OCI-LY3 (cell line): ENCODE measurements around the gene KLHDC8B.

ENCODE experiments used
- H2AFZ ChIP-seq: fragments of 200-600, 300-600 bp; shearing (Covaris generic); 2 replicates; pipeline ENCODE4 v1.6.0; 2014; ENCODE audit warnings: antibody characterized with exemption, low read depth, low read length
- H3K27ac ChIP-seq: fragments of 200-600, 300-600 bp; sonication (generic); 2 replicates; pipeline ENCODE4 v1.5.1; 2014; ENCODE audit warnings: mild to moderate bottlenecking, low read length, moderate library complexity, mixed read lengths
- H3K27me3 ChIP-seq: fragments of 200-600, 300-600 bp; sonication (generic); 2 replicates; pipeline ENCODE4 v1.6.1; 2014; ENCODE audit warnings: low read depth, low read length, mixed read lengths
- H3K36me3 ChIP-seq: fragments of 200-600, 300-600 bp; sonication (generic); replicated peaks from 2 replicates; pipeline ENCODE3; 2014; ENCODE audit warnings: low read depth, low read length, mixed read lengths
- H3K4me1 ChIP-seq: fragments of 300-600, 200-600 bp; sonication (generic); 2 replicates; pipeline ENCODE4 v1.6.1; 2014; ENCODE audit warnings: low read length, mixed read lengths
- H3K4me2 ChIP-seq: fragments of 200-600, 300-600 bp; sonication (generic); 2 replicates; pipeline ENCODE4 v1.6.1; 2014; ENCODE audit warnings: low read length, mixed read lengths
- H3K4me3 ChIP-seq: fragments of 300-600, 200-600 bp; sonication (generic); 2 replicates; pipeline ENCODE4 v1.5.1; 2014; ENCODE audit warnings: antibody characterized with exemption, mild to moderate bottlenecking, low read length, moderate library complexity
- H3K79me2 ChIP-seq: fragments of 300-600, 200-600 bp; shearing (Covaris generic); 2 replicates; pipeline ENCODE4 v1.6.1; 2014; ENCODE audit warnings: mild to moderate bottlenecking, low read length, mixed read lengths
- H3K9ac ChIP-seq: fragments of 300-600, 200-600 bp; shearing (Covaris generic); 2 replicates; pipeline ENCODE4 v1.6.0; 2014; ENCODE audit warnings: mild to moderate bottlenecking, low read length, moderate library complexity
- H3K9me3 ChIP-seq: fragments of 200-600, 300-600 bp; shearing (Covaris generic); 2 replicates; pipeline ENCODE4 v1.6.1; 2014; ENCODE audit warnings: low read length, mixed read lengths; ENCODE audit not compliant: insufficient read depth
- H4K20me1 ChIP-seq: fragments of 200-600, 300-600 bp; sonication (generic); 2 replicates; pipeline ENCODE4 v1.6.1; 2016; ENCODE audit warnings: low read length, mixed read lengths; ENCODE audit not compliant: insufficient read depth
- EZH2phosphoT487 ChIP-seq: fragments of 200-600 bp; shearing (Covaris generic); IDR thresholded peaks from 2 replicates; pipeline ENCODE4 v1.6.1; 2018; ENCODE audit warnings: antibody characterized with exemption, mixed run types, low read depth
- TF ChIP-seq, protein P1 (sequence below): fragments of 200-600, 300-600 bp; sonication (generic); IDR thresholded peaks from 2 replicates; pipeline ENCODE4 v1.5.1; 2014; ENCODE audit warnings: antibody characterized with exemption, low read length, low read depth

The KLHDC8B gene

GRCh38 chr3:49151610-49152009 lies 19.8 kb upstream of the KLHDC8B start:
- Histone ChIP-seq H3K27ac (no peak overlapping the region), H3K4me3 (no peak overlapping the region), H3K9ac (no peak overlapping the region), H3K4me1 (no peaks in the 10 kb centered on the region), H3K9me3 (no peaks in the 10 kb centered on the region), H3K79me2 (no peaks in the 10 kb centered on the region), H3K27me3 (no peaks in the 10 kb centered on the region), H3K36me3 (no peaks in the 10 kb centered on the region), H2AFZ (no peak overlapping the region), H4K20me1 (no peaks in the 10 kb centered on the region), H3K4me2 (no peak overlapping the region)
- TF ChIP-seq, protein P1, sequence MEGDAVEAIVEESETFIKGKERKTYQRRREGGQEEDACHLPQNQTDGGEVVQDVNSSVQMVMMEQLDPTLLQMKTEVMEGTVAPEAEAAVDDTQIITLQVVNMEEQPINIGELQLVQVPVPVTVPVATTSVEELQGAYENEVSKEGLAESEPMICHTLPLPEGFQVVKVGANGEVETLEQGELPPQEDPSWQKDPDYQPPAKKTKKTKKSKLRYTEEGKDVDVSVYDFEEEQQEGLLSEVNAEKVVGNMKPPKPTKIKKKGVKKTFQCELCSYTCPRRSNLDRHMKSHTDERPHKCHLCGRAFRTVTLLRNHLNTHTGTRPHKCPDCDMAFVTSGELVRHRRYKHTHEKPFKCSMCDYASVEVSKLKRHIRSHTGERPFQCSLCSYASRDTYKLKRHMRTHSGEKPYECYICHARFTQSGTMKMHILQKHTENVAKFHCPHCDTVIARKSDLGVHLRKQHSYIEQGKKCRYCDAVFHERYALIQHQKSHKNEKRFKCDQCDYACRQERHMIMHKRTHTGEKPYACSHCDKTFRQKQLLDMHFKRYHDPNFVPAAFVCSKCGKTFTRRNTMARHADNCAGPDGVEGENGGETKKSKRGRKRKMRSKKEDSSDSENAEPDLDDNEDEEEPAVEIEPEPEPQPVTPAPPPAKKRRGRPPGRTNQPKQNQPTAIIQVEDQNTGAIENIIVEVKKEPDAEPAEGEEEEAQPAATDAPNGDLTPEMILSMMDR, result no peak
- TF ChIP-seq EZH2phosphoT487, result no peak

DNA sequence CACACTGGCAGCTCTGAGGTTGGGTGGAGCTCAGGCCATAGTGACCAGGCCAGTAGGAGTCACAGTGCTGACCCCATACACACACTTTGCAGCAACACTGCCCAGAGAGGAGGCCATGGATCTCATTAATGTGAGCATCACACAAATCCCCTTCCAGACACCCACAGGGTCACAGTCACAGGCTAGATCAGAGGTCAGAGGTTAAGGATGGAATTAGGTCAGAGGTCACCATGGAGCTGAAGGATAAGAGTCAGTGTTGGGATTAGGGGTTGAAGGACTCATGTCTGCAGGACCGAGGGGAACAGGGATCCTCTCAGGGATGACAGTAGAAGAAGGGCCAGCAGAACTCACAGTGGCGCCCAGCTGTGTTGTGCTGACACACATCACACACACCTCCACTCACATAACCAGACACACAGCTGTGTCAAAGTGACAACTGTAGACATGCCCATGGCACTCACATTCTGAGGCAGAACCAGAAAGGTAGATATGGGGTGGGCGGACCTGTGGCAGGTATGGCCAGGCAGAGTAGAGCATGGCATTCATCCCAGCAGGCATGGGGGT lies 18.0 kb upstream of the KLHDC8B start:
- Histone ChIP-seq H3K4me3 (no peak overlapping the region), H3K79me2 (no peaks in the 10 kb centered on the region), H3K27me3 (no peaks in the 10 kb centered on the region)

GRCh38 chr3:49157289-49157688 lies 14.1 kb upstream of the KLHDC8B start:
- H3K36me3 ChIP-seq, result peaks cover 11% of the 10 kb centered on the region
- H3K4me2 ChIP-seq, result no peak overlapping the region
- H3K4me3 ChIP-seq, result no peak overlapping the region
- H3K4me1 ChIP-seq, result peaks cover 7% of the 10 kb centered on the region; the same call in 1 of the 2 replicates
- TF ChIP-seq, protein P1, result no peak
- TF ChIP-seq EZH2phosphoT487, result no peak
- H4K20me1 ChIP-seq, result no peaks in the 10 kb centered on the region
- no peak overlapping the region for H3K27ac ChIP-seq
- no peak overlapping the region for H2AFZ ChIP-seq
- H3K9me3 ChIP-seq, result no peaks in the 10 kb centered on the region
- H3K79me2 ChIP-seq, result no peaks in the 10 kb centered on the region
- H3K9ac ChIP-seq, result no peak overlapping the region
- no peaks in the 10 kb centered on the region for H3K27me3 ChIP-seq

More for the DNA sequence above, 18.0 kb upstream of the KLHDC8B start:
- Histone ChIP-seq H3K9ac (no peak overlapping the region), H3K27ac (no peak overlapping the region), H3K9me3 (no peaks in the 10 kb centered on the region), H2AFZ (no peak overlapping the region), H4K20me1 (no peaks in the 10 kb centered on the region), H3K4me2 (no peak overlapping the region), H3K4me1 (peaks cover 3% of the 10 kb centered on the region; the same call in 1 of the 2 replicates), H3K36me3 (no peaks in the 10 kb centered on the region)
- TF ChIP-seq, protein P1, result no peak
- no peak for TF ChIP-seq EZH2phosphoT487

DNA sequence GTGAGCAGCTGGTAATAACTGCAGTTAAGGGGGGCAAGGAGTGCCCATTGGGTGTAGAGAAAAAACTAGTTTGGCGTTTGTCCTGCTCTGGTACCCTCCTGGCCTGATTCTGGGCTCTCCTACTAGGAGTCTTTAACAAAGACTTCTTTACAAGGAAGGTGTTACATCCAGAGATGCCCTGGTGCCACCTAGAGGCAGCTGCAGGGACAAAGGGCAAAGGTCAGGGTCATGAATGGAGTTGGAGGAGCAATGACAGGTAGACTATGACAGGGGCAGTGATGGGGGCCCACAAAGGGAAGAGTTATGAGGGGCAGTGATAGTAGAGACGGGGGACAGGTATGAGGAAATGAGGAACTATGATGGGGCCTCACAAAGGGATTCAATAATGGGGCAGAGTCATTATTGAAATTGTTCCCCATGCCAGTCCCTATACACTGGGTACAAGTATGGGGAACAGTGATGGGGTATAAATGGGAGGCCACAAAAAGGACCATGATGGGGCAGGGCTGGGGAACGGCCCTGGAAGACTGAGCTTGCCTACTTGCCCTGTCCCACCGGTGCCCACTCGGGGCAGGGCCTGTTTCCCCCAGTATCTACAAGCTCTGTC lies 13.2 kb upstream of the KLHDC8B start:
- H3K4me2 ChIP-seq, result no peak overlapping the region
- TF ChIP-seq EZH2phosphoT487, result no peak
- TF ChIP-seq, protein P1, result peak; percentile 86
- peaks cover 7% of the 10 kb centered on the region; the same call in 1 of the 2 replicates for H3K4me1 ChIP-seq
- H3K36me3 ChIP-seq, result peaks cover 18% of the 10 kb centered on the region
- H3K9me3 ChIP-seq, result no peaks in the 10 kb centered on the region
- no peak overlapping the region for H2AFZ ChIP-seq
- no peaks in the 10 kb centered on the region for H3K27me3 ChIP-seq
- H3K27ac ChIP-seq, result no peak overlapping the region
- H3K4me3 ChIP-seq, result no peak overlapping the region
- H3K79me2 ChIP-seq, result peaks cover 6% of the 10 kb centered on the region; the same call in 1 of the 2 replicates
- no peaks in the 10 kb centered on the region for H4K20me1 ChIP-seq
- no peak overlapping the region for H3K9ac ChIP-seq
